Transverse colon (tissue), 4 donors: ENCODE results near the gene EPB41L4B. TPM values are rescaled to one million over a fixed set of nuclear protein-coding genes. Genes with fewer than 3 reads are reported as not detected.

Experiments used
- DNase-seq: peaks from one replicate; pipeline ENCODE4 v3.0.0-alpha.2; 2019
- H3K27ac ChIP-seq, 4 donors: fragments of 200-600 bp; sonication (generic); 2 replicates each; pipeline ENCODE4 v1.5.1; 2016 to 2018; ENCODE audit warnings: inconsistent platforms in 4 of 4
- H3K27me3 ChIP-seq: fragments of 200-600 bp; sonication (generic); 2 replicates; pipeline ENCODE4 v1.5.1; 2017; ENCODE audit warnings: inconsistent platforms
- H3K36me3 ChIP-seq, 4 donors: fragments of 200-600 bp; sonication (generic); 2 replicates each; pipeline ENCODE4 v1.5.1; 2017 to 2019; ENCODE audit warnings: inconsistent platforms in 4 of 4
- H3K4me1 ChIP-seq, 4 donors: fragments of 200-600 bp; sonication (generic); 2 replicates each; pipeline ENCODE4 v1.5.1; 2017 to 2020; ENCODE audit warnings: inconsistent platforms in 4 of 4
- H3K4me3 ChIP-seq, 4 donors: fragments of 200-600 bp; sonication (generic); 1 replicate in 1 of 4; 2 replicates in 3 of 4; pipeline versions ENCODE4 v1.5.1 to v1.6.1; 2017 to 2019; ENCODE audit warnings: inconsistent platforms in 4 of 4
- H3K9me3 ChIP-seq, 2 donors: fragments of 200-600 bp; sonication (generic); 2 replicates each; pipeline ENCODE4 v1.5.1; 2017 to 2019; ENCODE audit warnings: inconsistent platforms in 2 of 2
- EP300 ChIP-seq: sonication (generic); formaldehyde crosslinking; IDR thresholded peaks from one replicate; pipeline ENCODE4 v1.6.1; 2017; ENCODE audit warnings: antibody characterized with exemption, low read depth
- POLR2A ChIP-seq: fragments of 450-650 bp; IDR thresholded peaks from one replicate; pipeline ENCODE4 v1.6.1; 2016; ENCODE audit warnings: antibody characterized with exemption, mild to moderate bottlenecking, moderate library complexity
- POLR2AphosphoS5 ChIP-seq, 3 donors: sonication (generic); formaldehyde crosslinking; IDR thresholded peaks; one replicate each; pipeline ENCODE4 v1.6.1; 2016; ENCODE audit warnings: antibody characterized with exemption in 3 of 3
- whole genome bisulfite sequencing, 2 donors: methylation state at CpG; one replicate each; pipeline ENCODE4 v1.1.5; 2018; ENCODE audit warnings: low coverage in 1 of 2; 5-methylcytosine and 5-hydroxymethylcytosine counted together
- in situ Hi-C, 4 donors: fragments of 200-750 bp; cut with MboI; loops; one replicate each; pipeline versions ENCODE4 v1.15.0 to v1.15.1; 2017; ENCODE audit warnings: low sequenced_read_pairs in 3 of 4, low pct_ligation_motif_present in 1 of 4, low pct_unique_long_range_greater_than_20kb in 1 of 4
- intact Hi-C: fragments of 100-400 bp; cut with DNase I; formaldehyde crosslinking; loops from one replicate; pipeline ENCODE4 v1.15.1; 2023; ENCODE audit warnings: low total_unique reads
- total RNA-seq, 4 donors: library from RNA; depleted of rRNA; stranded (reverse); fragments of >200 nt; gene quantifications; one replicate each; pipeline ENCODE4 v1.1.0, GENCODE V29; 2016
- TF ChIP-seq, protein P1 (sequence below), 5 experiments: fragments of 200-600 bp in 3 of 5; fragments of 450-650 bp in 2 of 5; sonication (generic) in 3 of 5; IDR thresholded peaks; 1 replicate in 2 of 5; 2 replicates in 3 of 5; pipeline ENCODE4 v1.5.1; 2016 to 2017; ENCODE audit warnings: antibody characterized with exemption in 5 of 5, inconsistent platforms in 3 of 5, mild to moderate bottlenecking in 2 of 5, moderate library complexity in 1 of 5

Gene EPB41L4B
- total RNA-seq, 4 donors from 2014 or later, result 76.8 to 159 (median 110) TPM

DNA sequence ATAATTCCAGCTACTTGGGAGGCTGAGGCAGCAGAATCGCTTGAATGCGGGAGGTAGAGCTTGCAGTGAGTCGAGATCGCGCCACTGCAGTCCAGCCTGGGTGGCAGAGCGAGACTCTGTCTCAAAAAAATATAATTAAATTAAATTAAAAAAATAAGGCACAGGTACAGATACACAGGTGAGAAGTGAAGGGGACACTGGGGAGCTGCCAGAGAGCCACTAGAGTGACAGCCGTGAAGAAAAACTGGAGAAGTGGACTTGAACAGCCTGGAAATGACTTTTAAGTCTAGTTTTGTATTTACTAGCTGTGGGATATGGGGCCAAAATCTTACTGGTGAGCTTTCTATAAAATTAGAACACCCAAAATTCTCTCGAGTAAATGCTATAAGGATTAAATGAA, 15.1 kb downstream of the EPB41L4B start:
- no peaks in the 10 kb centered on the region for H3K27me3 ChIP-seq
- no peak overlapping the region for H3K4me3 ChIP-seq
- H3K9me3 ChIP-seq, result no peaks in the 10 kb centered on the region
- in situ Hi-C loops (no loop called here), intact Hi-C loops (no loop called here)
- 72 to 87% methylated on average over 8 of the region's 8 CpGs for WGBS, 2 donors
- H3K27ac ChIP-seq, result peak overlapping the region; percentile 81 to 89 (median 88)
- TF ChIP-seq, protein P1, sequence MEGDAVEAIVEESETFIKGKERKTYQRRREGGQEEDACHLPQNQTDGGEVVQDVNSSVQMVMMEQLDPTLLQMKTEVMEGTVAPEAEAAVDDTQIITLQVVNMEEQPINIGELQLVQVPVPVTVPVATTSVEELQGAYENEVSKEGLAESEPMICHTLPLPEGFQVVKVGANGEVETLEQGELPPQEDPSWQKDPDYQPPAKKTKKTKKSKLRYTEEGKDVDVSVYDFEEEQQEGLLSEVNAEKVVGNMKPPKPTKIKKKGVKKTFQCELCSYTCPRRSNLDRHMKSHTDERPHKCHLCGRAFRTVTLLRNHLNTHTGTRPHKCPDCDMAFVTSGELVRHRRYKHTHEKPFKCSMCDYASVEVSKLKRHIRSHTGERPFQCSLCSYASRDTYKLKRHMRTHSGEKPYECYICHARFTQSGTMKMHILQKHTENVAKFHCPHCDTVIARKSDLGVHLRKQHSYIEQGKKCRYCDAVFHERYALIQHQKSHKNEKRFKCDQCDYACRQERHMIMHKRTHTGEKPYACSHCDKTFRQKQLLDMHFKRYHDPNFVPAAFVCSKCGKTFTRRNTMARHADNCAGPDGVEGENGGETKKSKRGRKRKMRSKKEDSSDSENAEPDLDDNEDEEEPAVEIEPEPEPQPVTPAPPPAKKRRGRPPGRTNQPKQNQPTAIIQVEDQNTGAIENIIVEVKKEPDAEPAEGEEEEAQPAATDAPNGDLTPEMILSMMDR (IDR thresholded peaks at IDR 0.05), result no peak
- TF ChIP-seq POLR2AphosphoS5 (IDR thresholded peaks at IDR 0.05) (no peak), EP300 (no peak), POLR2A (no peak)
- DNase-seq, result no peak
- H3K4me1 ChIP-seq, result peaks cover 25 to 82% (median 48%) of the 10 kb centered on the region in 4 donors
- H3K36me3 ChIP-seq, result no peaks in the 10 kb centered on the region

- in situ Hi-C loops (no loop called here), intact Hi-C loops (no loop called here)
- TF ChIP-seq, protein P1 (IDR thresholded peaks at IDR 0.05), result no peak
- TF ChIP-seq POLR2AphosphoS5 (IDR thresholded peaks at IDR 0.05) (peak in 2 of 3 donors; percentile 12 to 22), POLR2A (peak; percentile 11)
- Histone ChIP-seq H3K4me1 (peaks cover 15 to 68% (median 36%) of the 10 kb centered on the region in 4 donors), H3K27me3 (no peaks in the 10 kb centered on the region), H3K27ac (peak overlapping the region; percentile 81 to 89 (median 86)), H3K4me3 (peak overlapping the region in 1 of 4 donors; percentile 4), H3K36me3 (no peaks in the 10 kb centered on the region), H3K9me3 (no peaks in the 10 kb centered on the region)
- DNase-seq, result peak; percentile 34
- WGBS, 2 donors, result 45 to 67% methylated on average over 3 of the region's 3 CpGs
Observed at GRCh38 chr9:109304347-109304746, 16.5 kb downstream of the EPB41L4B start.

GRCh38 chr9:109303900-109304299, 17.0 kb downstream of the EPB41L4B start:
- in situ Hi-C loops (no loop called here), intact Hi-C loops (no loop called here)
- no peak for TF ChIP-seq EP300
- TF ChIP-seq, protein P1 (IDR thresholded peaks at IDR 0.05), result no peak
- TF ChIP-seq POLR2AphosphoS5 (IDR thresholded peaks at IDR 0.05), result no peak
- TF ChIP-seq POLR2A, result no peak
- Histone ChIP-seq H3K27ac (peak overlapping the region; percentile 81 to 89 (median 86)), H3K36me3 (no peaks in the 10 kb centered on the region), H3K4me1 (peaks cover 15 to 64% (median 34%) of the 10 kb centered on the region in 4 donors), H3K9me3 (no peaks in the 10 kb centered on the region), H3K4me3 (peak overlapping the region in 1 of 4 donors; percentile 4), H3K27me3 (no peaks in the 10 kb centered on the region)
- WGBS, 2 donors, result 59 to 81% methylated on average over 2 of the region's 2 CpGs
- DNase-seq, result no peak

DNA sequence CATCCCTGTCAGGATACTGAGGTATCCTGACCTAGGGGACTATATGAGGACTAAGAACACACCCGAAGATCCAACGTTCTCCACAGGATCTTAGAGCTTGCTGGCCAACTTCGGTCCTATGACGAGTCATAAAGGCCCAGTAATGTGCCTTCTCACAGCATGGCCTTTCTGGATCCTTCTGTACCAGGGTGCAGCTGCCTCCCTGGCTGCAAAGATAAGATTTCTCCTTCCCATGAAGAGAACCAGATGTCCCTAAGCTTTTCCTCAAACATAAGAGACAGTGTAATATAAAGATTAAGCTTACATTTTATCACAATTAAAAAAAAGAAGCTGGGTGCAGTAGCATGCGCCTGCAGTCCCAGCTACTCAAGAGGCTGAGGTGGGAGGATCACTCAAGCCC, 18.3 kb downstream of the EPB41L4B start:
- Histone ChIP-seq H3K27me3 (no peaks in the 10 kb centered on the region), H3K4me1 (peaks cover 8 to 61% (median 26%) of the 10 kb centered on the region in 4 donors), H3K27ac (peak overlapping the region in 1 of 4 donors; percentile 81), H3K36me3 (no peaks in the 10 kb centered on the region), H3K4me3 (no peak overlapping the region), H3K9me3 (no peaks in the 10 kb centered on the region)
- in situ Hi-C loops (no loop called here), intact Hi-C loops (no loop called here)
- WGBS, 2 donors, result 75 to 90% methylated on average over 1 to 5 of the region's 5 CpGs
- no peak for DNase-seq
- TF ChIP-seq POLR2A (no peak), EP300 (no peak), POLR2AphosphoS5 (IDR thresholded peaks at IDR 0.05) (no peak)
- TF ChIP-seq, protein P1 (IDR thresholded peaks at IDR 0.05), result no peak
